ENCODE results near the gene LRRC74A.
"Not testable (repeated sequence)": the region's sequence is repeated elsewhere in the genome, so short reads cannot be mapped to it uniquely, and the experiment has no call there.

LRRC74A gene

GRCh38 chr14:76911473-76911872 is 85.3 kb downstream of the LRRC74A start:
- H3K4me1 Mint-ChIP-seq: peaks cover 21% of the 10 kb centered on the region

GRCh38 chr14:76914533-76915081 is 88.4 kb downstream of the LRRC74A start:
- H3K4me1 Mint-ChIP-seq: peaks cover 24% of the 10 kb centered on the region
- ATAC-seq, H3K36me3 Mint-ChIP-seq, H3K9me3 Mint-ChIP-seq, H3K27me3 Mint-ChIP-seq, H3K4me3 Mint-ChIP-seq, H3K27ac Mint-ChIP-seq: not testable (repeated sequence)

More at GRCh38 chr14:76911473-76911872, 85.3 kb downstream of the LRRC74A start:
- Mint-ChIP-seq H3K27me3 (no peaks in the 10 kb centered on the region), H3K27ac (peak overlapping the region; percentile 7), H3K36me3 (no peaks in the 10 kb centered on the region), H3K9me3 (peaks cover 5% of the 10 kb centered on the region), H3K4me3 (no peak overlapping the region)
- ATAC-seq: no peak

- H3K27me3 Mint-ChIP-seq: peaks cover 17% of the 10 kb centered on the region
- ATAC-seq: no peak
- no peak overlapping the region for H3K27ac Mint-ChIP-seq
- H3K4me3 Mint-ChIP-seq: no peak overlapping the region
- H3K36me3 Mint-ChIP-seq: no peaks in the 10 kb centered on the region
- peaks cover 32% of the 10 kb centered on the region for H3K4me1 Mint-ChIP-seq
- H3K9me3 Mint-ChIP-seq: no peaks in the 10 kb centered on the region
These were observed 90.0 kb downstream of the LRRC74A start for GRCh38 chr14:76916040-76916715.

- no peaks in the 10 kb centered on the region for H3K36me3 Mint-ChIP-seq
- H3K4me1 Mint-ChIP-seq: peaks cover 32% of the 10 kb centered on the region
- no peak for ATAC-seq
- H3K9me3 Mint-ChIP-seq: no peaks in the 10 kb centered on the region
- peaks cover 27% of the 10 kb centered on the region for H3K27me3 Mint-ChIP-seq
- H3K27ac Mint-ChIP-seq: no peak overlapping the region
- no peak overlapping the region for H3K4me3 Mint-ChIP-seq
These were observed 91.0 kb downstream of the LRRC74A start for GRCh38 chr14:76917158-76917596.

GRCh38 chr14:76917745-76918255 is 91.6 kb downstream of the LRRC74A start:
- peaks cover 33% of the 10 kb centered on the region for H3K27me3 Mint-ChIP-seq
- H3K27ac Mint-ChIP-seq: no peak overlapping the region
- no peaks in the 10 kb centered on the region for H3K36me3 Mint-ChIP-seq
- H3K9me3 Mint-ChIP-seq: no peaks in the 10 kb centered on the region
- no peak for ATAC-seq
- peaks cover 31% of the 10 kb centered on the region for H3K4me1 Mint-ChIP-seq
- no peak overlapping the region for H3K4me3 Mint-ChIP-seq

GRCh38 chr14:76918256-76918781 is 92.1 kb downstream of the LRRC74A start:
- Mint-ChIP-seq H3K27me3 (peaks cover 38% of the 10 kb centered on the region), H3K9me3 (no peaks in the 10 kb centered on the region), H3K27ac (no peak overlapping the region), H3K36me3 (no peaks in the 10 kb centered on the region), H3K4me3 (no peak overlapping the region), H3K4me1 (peaks cover 26% of the 10 kb centered on the region)
- peak; percentile 35 for ATAC-seq

- no peak overlapping the region for H3K4me3 Mint-ChIP-seq
- no peaks in the 10 kb centered on the region for H3K36me3 Mint-ChIP-seq
- H3K27ac Mint-ChIP-seq: no peak overlapping the region
- H3K27me3 Mint-ChIP-seq: peaks cover 38% of the 10 kb centered on the region
- no peaks in the 10 kb centered on the region for H3K9me3 Mint-ChIP-seq
- H3K4me1 Mint-ChIP-seq: peaks cover 21% of the 10 kb centered on the region
- ATAC-seq: no peak
These were observed 92.7 kb downstream of the LRRC74A start for GRCh38 chr14:76918782-76919394.
